Nucleus accumbens (tissue), 56 donors: Measurements from ENCODE around the gene FAM9B.

Experiments used
- DNase-seq, 56 donors: peaks; one replicate each; lab custom pipeline; 2025; lab: John Stamatoyannopoulos, UW

The FAM9B gene

GRCh38 chrX:8981723-8982122 is 52.2 kb downstream of the FAM9B start:
- DNase-seq = no peak

GRCh38 chrX:8980756-8981155 is 53.2 kb downstream of the FAM9B start:
- no peak for DNase-seq
